ENCODE data around the gene BARHL1.

- TF ChIP-seq CTCF (conservative IDR thresholded peaks at IDR 0.05 in 1 of 2, IDR thresholded peaks at IDR 0.05 in 1 of 2; ENCODE audit: low read depth in 1 of 2, low read length in 2 of 2) = no peak
- no peak for TF ChIP-seq EZH2 (IDR thresholded peaks at IDR 0.05; ENCODE audit: low read length, missing control alignments)
Observed at GRCh38 chr9:132572921-132573320, 9.5 kb upstream of the BARHL1 start.

Data from fibroblast of lung (primary cell).